NB4 (cell line): ENCODE measurements around the gene RRAS2.

Experiments used
- POLR2A ChIP-seq: IDR thresholded peaks from 2 replicates; pipeline ENCODE4 v1.6.1; 2011; ENCODE audit warnings: mild to moderate bottlenecking; ENCODE audit not compliant: insufficient read length; ENCODE audit errors: extremely low read depth
- TF ChIP-seq, protein P1 (sequence below): IDR thresholded peaks from one replicate; pipeline ENCODE4 v1.5.1; 2012; ENCODE audit warnings: low read depth, low read length

DNA sequence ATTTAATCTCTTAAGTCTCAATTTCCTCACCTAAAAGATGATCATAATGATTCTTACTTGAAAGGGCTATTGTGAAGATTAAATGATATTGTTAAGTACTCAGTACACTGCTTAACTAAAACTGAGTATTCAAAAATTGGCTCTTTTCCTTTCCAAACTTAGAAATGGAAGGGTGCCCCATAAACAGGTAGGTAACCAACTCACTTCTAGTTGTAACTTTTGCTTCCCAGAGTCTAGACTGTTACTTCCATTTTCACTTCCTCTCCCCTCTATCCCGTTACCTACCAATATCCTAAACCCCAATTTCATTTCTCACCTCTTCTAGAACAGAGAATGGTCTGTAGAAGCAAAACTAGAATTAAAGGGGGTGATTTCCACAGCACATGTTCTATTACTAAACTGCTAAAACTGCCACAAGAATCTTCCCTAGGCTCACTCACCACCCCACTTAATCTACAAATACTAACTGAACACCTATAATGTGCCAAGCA lies 50.0 kb downstream of the RRAS2 start:
- TF ChIP-seq POLR2A = no peak
- TF ChIP-seq, protein P1, sequence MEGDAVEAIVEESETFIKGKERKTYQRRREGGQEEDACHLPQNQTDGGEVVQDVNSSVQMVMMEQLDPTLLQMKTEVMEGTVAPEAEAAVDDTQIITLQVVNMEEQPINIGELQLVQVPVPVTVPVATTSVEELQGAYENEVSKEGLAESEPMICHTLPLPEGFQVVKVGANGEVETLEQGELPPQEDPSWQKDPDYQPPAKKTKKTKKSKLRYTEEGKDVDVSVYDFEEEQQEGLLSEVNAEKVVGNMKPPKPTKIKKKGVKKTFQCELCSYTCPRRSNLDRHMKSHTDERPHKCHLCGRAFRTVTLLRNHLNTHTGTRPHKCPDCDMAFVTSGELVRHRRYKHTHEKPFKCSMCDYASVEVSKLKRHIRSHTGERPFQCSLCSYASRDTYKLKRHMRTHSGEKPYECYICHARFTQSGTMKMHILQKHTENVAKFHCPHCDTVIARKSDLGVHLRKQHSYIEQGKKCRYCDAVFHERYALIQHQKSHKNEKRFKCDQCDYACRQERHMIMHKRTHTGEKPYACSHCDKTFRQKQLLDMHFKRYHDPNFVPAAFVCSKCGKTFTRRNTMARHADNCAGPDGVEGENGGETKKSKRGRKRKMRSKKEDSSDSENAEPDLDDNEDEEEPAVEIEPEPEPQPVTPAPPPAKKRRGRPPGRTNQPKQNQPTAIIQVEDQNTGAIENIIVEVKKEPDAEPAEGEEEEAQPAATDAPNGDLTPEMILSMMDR = no peak
